ENCODE data around the gene KRT32. TPM values are rescaled to one million over a fixed set of nuclear protein-coding genes. Genes with fewer than 3 reads are reported as not detected.

Gene KRT32
- not detected in 2 replicates for total RNA-seq

GRCh38 chr17:41466988-41467387 lies at the start of gene KRT32:
Gene KRT32, minus strand, starts transcription at chr17:41467386. Its CDS starts 61 bp downstream, at chr17:41467325.
- peak within 1 kb of the TSS; percentile 29 for H2AFZ ChIP-seq (ENCODE audit: low read length)
- H3K36me3 ChIP-seq (ENCODE audit: insufficient read depth, low read length): no peaks in the 10 kb centered on the region
- no peak within 1 kb of the TSS for H3K4me3 ChIP-seq (ENCODE audit: insufficient read depth, low read length)
- no peaks in the 10 kb centered on the region for H3K27me3 ChIP-seq (ENCODE audit: insufficient read depth, low read length)
- H3K4me2 ChIP-seq (ENCODE audit: insufficient read depth, low read length): peak within 1 kb of the TSS; percentile 44
- peaks cover 4% of the 10 kb centered on the region for H3K9me3 ChIP-seq (ENCODE audit: low read depth, low read length)
- DNase-seq (ENCODE audit: insufficient read length, low spot score, missing footprints): no peak
- no peaks in the 10 kb centered on the region for H4K20me1 ChIP-seq (ENCODE audit: insufficient read depth, low read length)
- TF ChIP-seq CTCF (IDR thresholded peaks at IDR 0.05; ENCODE audit: extremely low read depth, low read depth, low read length): no peak
- H3K79me2 ChIP-seq (ENCODE audit: insufficient read depth, low read length): no peaks in the 10 kb centered on the region
- no peak within 1 kb of the TSS for H3K27ac ChIP-seq (ENCODE audit: low read depth, low read length)
- peaks cover 19% of the 10 kb centered on the region for H3K4me1 ChIP-seq (ENCODE audit: insufficient read depth, low read length)

DNA sequence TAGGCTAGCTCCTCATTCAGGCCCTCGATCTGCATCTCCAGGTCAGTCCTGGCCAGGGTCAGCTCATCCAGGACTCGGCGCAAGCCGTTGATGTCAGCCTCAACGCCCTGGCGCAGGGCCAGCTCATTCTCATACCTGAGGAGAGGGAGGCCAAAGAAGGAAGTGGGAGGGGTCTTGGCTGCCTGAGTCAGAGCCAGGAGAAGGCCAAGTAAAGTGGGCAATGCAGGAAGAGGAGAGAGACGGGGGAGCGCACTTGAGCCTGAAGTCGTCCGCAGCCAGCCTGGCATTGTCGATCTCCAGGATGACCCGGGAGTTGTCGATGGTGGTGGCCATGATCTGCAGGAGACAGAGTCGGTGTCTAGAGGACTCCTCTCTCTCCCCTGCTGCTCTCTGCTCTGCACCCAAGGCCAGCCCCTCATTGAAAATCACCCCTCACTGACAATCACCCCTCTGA lies 49.7 kb upstream of the KRT32 start:
- H3K4me3 ChIP-seq (ENCODE audit: insufficient read depth, low read length): no peak overlapping the region
- no peak overlapping the region for H2AFZ ChIP-seq (ENCODE audit: low read length)
- no peak for TF ChIP-seq CTCF (IDR thresholded peaks at IDR 0.05; ENCODE audit: extremely low read depth, low read depth, low read length)
- DNase-seq (ENCODE audit: insufficient read length, low spot score, missing footprints): no peak
- no peaks in the 10 kb centered on the region for H3K79me2 ChIP-seq (ENCODE audit: insufficient read depth, low read length)
- H3K4me2 ChIP-seq (ENCODE audit: insufficient read depth, low read length): no peak overlapping the region
- no peaks in the 10 kb centered on the region for H3K9me3 ChIP-seq (ENCODE audit: low read depth, low read length)
- no peaks in the 10 kb centered on the region for H3K36me3 ChIP-seq (ENCODE audit: insufficient read depth, low read length)
- peaks cover 11% of the 10 kb centered on the region for H3K4me1 ChIP-seq (ENCODE audit: insufficient read depth, low read length)
- no peaks in the 10 kb centered on the region for H4K20me1 ChIP-seq (ENCODE audit: insufficient read depth, low read length)
- H3K27ac ChIP-seq (ENCODE audit: low read depth, low read length): no peak overlapping the region
- H3K27me3 ChIP-seq (ENCODE audit: insufficient read depth, low read length): no peaks in the 10 kb centered on the region

DNA sequence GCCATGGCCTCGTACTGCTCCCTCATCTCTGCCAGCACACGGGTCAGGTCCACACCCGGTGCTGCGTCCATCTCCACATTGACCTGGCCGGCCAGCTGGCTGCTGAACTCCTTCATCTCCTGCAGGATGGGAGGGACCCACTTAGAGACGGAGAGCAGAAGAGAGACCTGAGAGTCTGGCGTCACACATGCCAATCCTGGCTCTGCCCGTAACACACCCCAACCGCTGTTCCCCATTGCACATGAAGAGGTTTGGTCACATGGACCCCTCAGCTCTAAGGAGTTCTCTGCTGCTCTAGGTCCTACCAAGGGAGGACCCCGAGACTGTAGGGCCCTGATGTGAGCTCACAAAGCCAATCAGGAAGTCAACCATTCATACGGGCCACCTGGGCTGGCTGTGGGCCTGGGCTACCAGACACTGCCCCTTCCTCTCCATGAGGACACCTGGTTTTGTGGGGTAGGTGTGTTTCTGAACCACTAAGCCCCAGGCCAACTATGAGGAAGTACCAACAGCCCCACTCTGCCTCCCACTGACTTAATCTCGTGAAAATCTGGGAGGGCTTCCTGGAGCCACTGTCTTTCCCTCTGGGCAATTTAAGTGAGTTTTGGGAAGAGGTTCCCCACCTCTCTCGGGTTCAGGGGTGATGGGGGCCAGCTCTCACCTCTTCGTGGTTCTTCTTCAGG lies 49.1 kb upstream of the KRT32 start:
- Histone ChIP-seq H3K4me3 (ENCODE audit: insufficient read depth, low read length) (no peak overlapping the region), H3K36me3 (ENCODE audit: insufficient read depth, low read length) (no peaks in the 10 kb centered on the region), H3K79me2 (ENCODE audit: insufficient read depth, low read length) (no peaks in the 10 kb centered on the region), H3K4me1 (ENCODE audit: insufficient read depth, low read length) (peaks cover 6% of the 10 kb centered on the region), H4K20me1 (ENCODE audit: insufficient read depth, low read length) (no peaks in the 10 kb centered on the region), H2AFZ (ENCODE audit: low read length) (no peak overlapping the region), H3K9me3 (ENCODE audit: low read depth, low read length) (no peaks in the 10 kb centered on the region), H3K27me3 (ENCODE audit: insufficient read depth, low read length) (no peaks in the 10 kb centered on the region), H3K27ac (ENCODE audit: low read depth, low read length) (no peak overlapping the region), H3K4me2 (ENCODE audit: insufficient read depth, low read length) (no peak overlapping the region)
- TF ChIP-seq CTCF (IDR thresholded peaks at IDR 0.05; ENCODE audit: extremely low read depth, low read depth, low read length): no peak
- no peak for DNase-seq (ENCODE audit: insufficient read length, low spot score, missing footprints)

GRCh38 chr17:41513168-41513547 lies 46.0 kb upstream of the KRT32 start:
- no peaks in the 10 kb centered on the region for H3K4me1 ChIP-seq (ENCODE audit: insufficient read depth, low read length)
- H2AFZ ChIP-seq (ENCODE audit: low read length): no peak overlapping the region
- H3K36me3 ChIP-seq (ENCODE audit: insufficient read depth, low read length): no peaks in the 10 kb centered on the region
- no peak for TF ChIP-seq CTCF (IDR thresholded peaks at IDR 0.05; ENCODE audit: extremely low read depth, low read depth, low read length)
- H3K27me3 ChIP-seq (ENCODE audit: insufficient read depth, low read length): no peaks in the 10 kb centered on the region
- no peaks in the 10 kb centered on the region for H3K9me3 ChIP-seq (ENCODE audit: low read depth, low read length)
- no peak overlapping the region for H3K27ac ChIP-seq (ENCODE audit: low read depth, low read length)
- H3K4me2 ChIP-seq (ENCODE audit: insufficient read depth, low read length): no peak overlapping the region
- H3K4me3 ChIP-seq (ENCODE audit: insufficient read depth, low read length): no peak overlapping the region
- no peaks in the 10 kb centered on the region for H3K79me2 ChIP-seq (ENCODE audit: insufficient read depth, low read length)
- H4K20me1 ChIP-seq (ENCODE audit: insufficient read depth, low read length): no peaks in the 10 kb centered on the region
- DNase-seq (ENCODE audit: insufficient read length, low spot score, missing footprints): no peak

Measured in osteoblast (primary cell).